GM12872 (cell line): ENCODE measurements around the gene SLC29A1.

Experiments used
- CTCF ChIP-seq: IDR thresholded peaks from 3 replicates; pipeline ENCODE4 v1.5.1; 2011; ENCODE audit warnings: low read depth, mild to moderate bottlenecking, low read length, moderate library complexity; ENCODE audit not compliant: insufficient read depth

SLC29A1 gene

GRCh38 chr6:44269178-44269920 is 46.0 kb downstream of the SLC29A1 start:
- no peak for TF ChIP-seq CTCF

GRCh38 chr6:44269921-44270525 is 46.6 kb downstream of the SLC29A1 start, which contains the start of gene TMEM151B:
TMEM151B (plus strand) TSS chr6:44270450; CDS start chr6:44270743, 293 bp downstream.
- TF ChIP-seq CTCF = no peak

- TF ChIP-seq CTCF = no peak
These were observed 47.4 kb downstream of the SLC29A1 start for GRCh38 chr6:44270526-44271405.

- TF ChIP-seq CTCF = no peak
These were observed 48.0 kb downstream of the SLC29A1 start for GRCh38 chr6:44271406-44271723.

GRCh38 chr6:44271914-44272313 is 48.5 kb downstream of the SLC29A1 start:
- no peak for TF ChIP-seq CTCF

- no peak for TF ChIP-seq CTCF
These were observed 49.1 kb downstream of the SLC29A1 start for GRCh38 chr6:44272529-44272928.

GRCh38 chr6:44272999-44273566 is 49.7 kb downstream of the SLC29A1 start:
- TF ChIP-seq CTCF = no peak
